GM23338 (cell line): ENCODE data around the gene HELB. TPM values are rescaled to one million over a fixed set of nuclear protein-coding genes. Genes with fewer than 3 reads are reported as not detected.

ENCODE experiments used
- ATAC-seq: fragments of 200-7000 bp; cut with Tn5 transposase; 3 replicates; pipeline ENCODE4 v1.9.1; 2020
- DNase-seq: peaks from one replicate; pipeline ENCODE4 v3.0.0-alpha.2; 2015; ENCODE audit warnings: low spot score
- H2AFZ ChIP-seq: fragments of 200-600 bp; sonication (generic); 2 replicates; pipeline ENCODE4 v1.8.0; 2016; ENCODE audit warnings: antibody characterized with exemption, mild to moderate bottlenecking, moderate library complexity
- H3F3A ChIP-seq: fragments of 200-600 bp; sonication (generic); replicated peaks from 2 replicates; pipeline ENCODE4 v1.8.0; 2017; ENCODE audit warnings: antibody characterized with exemption, mixed run types, low read depth
- H3K27ac ChIP-seq: fragments of 200-600 bp; sonication (generic); 2 replicates; pipeline ENCODE4 v1.6.1; 2016; ENCODE audit warnings: low read depth
- H3K27me3 ChIP-seq: fragments of 200-600 bp; sonication (generic); 2 replicates; pipeline ENCODE4 v1.8.0; 2016; ENCODE audit warnings: mild to moderate bottlenecking, mixed run types, moderate library complexity; ENCODE audit not compliant: insufficient read depth
- H3K36me3 ChIP-seq: fragments of 200-600 bp; sonication (generic); 2 replicates; pipeline ENCODE4 v1.8.0; 2016; ENCODE audit warnings: mild to moderate bottlenecking; ENCODE audit not compliant: insufficient read depth
- H3K4me1 ChIP-seq: fragments of 200-600 bp; sonication (generic); 2 replicates; pipeline ENCODE4 v1.8.0; 2016; ENCODE audit warnings: mild to moderate bottlenecking, moderate library complexity; ENCODE audit not compliant: insufficient read depth
- H3K4me2 ChIP-seq: fragments of 200-600 bp; sonication (generic); 2 replicates; pipeline ENCODE4 v1.7.1; 2017; ENCODE audit warnings: mixed run types
- H3K4me3 ChIP-seq: fragments of 200-600 bp; sonication (generic); 2 replicates; pipeline ENCODE4 v1.6.1; 2016; ENCODE audit warnings: mixed run types
- H3K79me2 ChIP-seq: fragments of 200-600 bp; sonication (generic); replicated peaks from 2 replicates; pipeline ENCODE4 v1.8.0; 2017; ENCODE audit warnings: mild to moderate bottlenecking; ENCODE audit not compliant: insufficient read depth
- H3K9me2 ChIP-seq: fragments of 200-600 bp; sonication (generic); 2 replicates; pipeline ENCODE4 v1.8.0; 2017; ENCODE audit not compliant: insufficient read depth
- H4K20me1 ChIP-seq: fragments of 200-600 bp; sonication (generic); replicated peaks from 2 replicates; pipeline ENCODE4 v1.8.0; 2017; ENCODE audit warnings: mild to moderate bottlenecking; ENCODE audit not compliant: insufficient read depth
- H3K27ac Mint-ChIP-seq: 2 replicates; pipeline ENCODE4 v1.8.0; 2020; ENCODE audit warnings: inconsistent platforms, mild to moderate bottlenecking, moderate library complexity, mixed read lengths
- H3K27me3 Mint-ChIP-seq: 3 replicates; pipeline ENCODE4 v1.8.0; 2022; ENCODE audit warnings: low read depth, mild to moderate bottlenecking, moderate library complexity, mixed read lengths, inconsistent platforms; ENCODE audit not compliant: insufficient read depth, poor library complexity
- H3K36me3 Mint-ChIP-seq: 3 replicates; pipeline ENCODE4 v1.8.0; 2021; ENCODE audit warnings: low read depth, mild to moderate bottlenecking, inconsistent platforms, moderate library complexity, mixed read lengths
- H3K4me1 Mint-ChIP-seq: 3 replicates; pipeline ENCODE4 v1.8.0; 2020; ENCODE audit warnings: mild to moderate bottlenecking, inconsistent platforms, mixed read lengths
- H3K4me3 Mint-ChIP-seq: 3 replicates; pipeline ENCODE4 v1.8.0; 2021; ENCODE audit warnings: moderate library complexity, mild to moderate bottlenecking, inconsistent platforms, mixed read lengths
- H3K9me3 Mint-ChIP-seq: 3 replicates; pipeline ENCODE4 v1.8.0; 2020; ENCODE audit warnings: moderate library complexity, mild to moderate bottlenecking, inconsistent platforms, mixed read lengths
- CREB1 ChIP-seq: fragments of 250-450 bp; sonication (Bioruptor Pico); IDR thresholded peaks from 2 replicates; pipeline ENCODE4 v1.5.0; 2020; ENCODE audit warnings: low read depth, mild to moderate bottlenecking, moderate library complexity
- ETS1 ChIP-seq: IDR thresholded peaks from 2 replicates; pipeline ENCODE4 v1.6.1; 2016; ENCODE audit warnings: antibody characterized with exemption
- EZH2 ChIP-seq: fragments of 200-600 bp; sonication (generic); IDR thresholded peaks from one replicate; pipeline ENCODE4 v1.8.0; 2017; ENCODE audit warnings: antibody characterized with exemption, mild to moderate bottlenecking, low read depth; ENCODE audit not compliant: unreplicated experiment
- EZH2phosphoT487 ChIP-seq: fragments of 200-600 bp; sonication (generic); IDR thresholded peaks from one replicate; pipeline ENCODE4 v1.8.1; 2018; ENCODE audit warnings: antibody characterized with exemption; ENCODE audit not compliant: unreplicated experiment
- JUNB ChIP-seq: IDR thresholded peaks from one replicate; pipeline ENCODE4 v1.6.1; 2016; ENCODE audit warnings: antibody characterized with exemption; ENCODE audit not compliant: unreplicated experiment
- NANOG ChIP-seq: IDR thresholded peaks from 2 replicates; pipeline ENCODE4 v1.6.1; 2016; ENCODE audit warnings: antibody characterized with exemption, borderline replicate concordance
- POLR2AphosphoS5 ChIP-seq: IDR thresholded peaks from 2 replicates; pipeline ENCODE4 v1.6.1; 2016; ENCODE audit warnings: antibody characterized with exemption, low read depth
- REST ChIP-seq: IDR thresholded peaks from one replicate; pipeline ENCODE4 v1.6.1; 2018; ENCODE audit warnings: antibody characterized with exemption; ENCODE audit not compliant: unreplicated experiment
- STAT1 ChIP-seq: IDR thresholded peaks from one replicate; pipeline ENCODE4 v1.6.1; 2016; ENCODE audit warnings: antibody characterized with exemption; ENCODE audit not compliant: unreplicated experiment
- ZNF114 ChIP-seq: fragments of 250-450 bp; sonication (Bioruptor Pico); IDR thresholded peaks from 2 replicates; pipeline ENCODE4 v1.5.0; 2020; ENCODE audit warnings: mild to moderate bottlenecking, moderate library complexity
- ZNF331 ChIP-seq: fragments of 250-450 bp; sonication (Bioruptor Pico); IDR thresholded peaks from 2 replicates; pipeline ENCODE4 v1.5.0; 2020; ENCODE audit warnings: low read depth, mild to moderate bottlenecking, moderate library complexity
- ZNF462 ChIP-seq: fragments of 250-450 bp; sonication (Bioruptor Pico); IDR thresholded peaks from 2 replicates; pipeline ENCODE4 v1.5.0; 2020; ENCODE audit warnings: mild to moderate bottlenecking, moderate library complexity
- polyA plus RNA-seq: library from polyadenylated mRNA; unstranded; fragments of >200 nt; fragmentation: Nextera tagmentation; extraction: Ambion mirVana; gene quantifications from 2 replicates; pipeline ENCODE4 v1.2.1, GENCODE V29; 2016
- total RNA-seq: library from RNA; depleted of rRNA; stranded (reverse); fragments of >200 nt; shearing (Covaris generic); gene quantifications from 2 replicates; pipeline ENCODE4 v1.2.3, GENCODE V29; 2014

Gene HELB
- total and polyA plus RNA-seq, 2 experiments from 2014 or later: 3.1 to 18.2 TPM

GRCh38 chr12:66345212-66345611, 42.9 kb downstream of the HELB start:
- H4K20me1 ChIP-seq: no peaks in the 10 kb centered on the region
- DNase-seq: no peak
- Mint-ChIP-seq H3K4me1 (no peaks in the 10 kb centered on the region), H3K27ac (no peak overlapping the region), H3K4me3 (no peak overlapping the region), H3K27me3 (no peaks in the 10 kb centered on the region), H3K36me3 (peaks cover 39% of the 10 kb centered on the region), H3K9me3 (peaks cover 28% of the 10 kb centered on the region)
- TF ChIP-seq STAT1 (no peak), POLR2AphosphoS5 (no peak), ZNF114 (CRISPR knock-in tag) (no peak), NANOG (no peak), EZH2phosphoT487 (no peak)
- no peaks in the 10 kb centered on the region for H3K79me2 ChIP-seq
- no peaks in the 10 kb centered on the region for H3K27me3 ChIP-seq
- no peak for ATAC-seq
- no peaks in the 10 kb centered on the region for H3K4me1 ChIP-seq
- no peaks in the 10 kb centered on the region for H3F3A ChIP-seq
- H2AFZ ChIP-seq: no peak overlapping the region
- H3K4me3 ChIP-seq: no peak overlapping the region
- H3K27ac ChIP-seq: no peak overlapping the region
- no peak overlapping the region for H3K4me2 ChIP-seq
- peaks cover 21% of the 10 kb centered on the region for H3K36me3 ChIP-seq
- no peaks in the 10 kb centered on the region for H3K9me2 ChIP-seq

GRCh38 chr12:66345956-66346355, 43.7 kb downstream of the HELB start:
- H3K27me3 Mint-ChIP-seq: no peaks in the 10 kb centered on the region
- H3K9me3 Mint-ChIP-seq: peaks cover 21% of the 10 kb centered on the region
- peaks cover 17% of the 10 kb centered on the region for H3K36me3 ChIP-seq
- no peaks in the 10 kb centered on the region for H3K79me2 ChIP-seq
- H3K4me1 Mint-ChIP-seq: no peaks in the 10 kb centered on the region
- no peak overlapping the region for H3K4me3 Mint-ChIP-seq
- no peak overlapping the region for H3K27ac ChIP-seq
- peaks cover 32% of the 10 kb centered on the region for H3K36me3 Mint-ChIP-seq
- no peaks in the 10 kb centered on the region for H4K20me1 ChIP-seq
- ATAC-seq (no peak), DNase-seq (no peak)
- H3F3A ChIP-seq: no peaks in the 10 kb centered on the region
- no peaks in the 10 kb centered on the region for H3K27me3 ChIP-seq
- H3K4me3 ChIP-seq: no peak overlapping the region
- H3K4me2 ChIP-seq: no peak overlapping the region
- H3K27ac Mint-ChIP-seq: no peak overlapping the region
- H3K4me1 ChIP-seq: no peaks in the 10 kb centered on the region
- H3K9me2 ChIP-seq: no peaks in the 10 kb centered on the region
- no peak overlapping the region for H2AFZ ChIP-seq
- TF ChIP-seq POLR2AphosphoS5 (no peak), EZH2phosphoT487 (no peak), ETS1 (no peak), CREB1 (no peak), JUNB (no peak), STAT1 (no peak), ZNF114 (CRISPR knock-in tag) (no peak), EZH2 (no peak), ZNF462 (CRISPR knock-in tag) (no peak), REST (no peak), NANOG (no peak), ZNF331 (no peak)
